Coronary artery (tissue), 2 donors: ENCODE data around the gene TMEM198.

Source experiments
- DNase-seq: peaks from one replicate; pipeline ENCODE4 v3.0.0-alpha.2; 2017; ENCODE audit warnings: low spot score
- H3K27ac ChIP-seq, 2 donors: fragments of 200-600 bp; sonication (generic); one replicate each; pipeline ENCODE4 v1.5.1; 2016 to 2019
- H3K4me3 ChIP-seq: fragments of 200-600 bp; sonication (generic); 2 replicates; pipeline ENCODE4 v1.5.1; 2016; ENCODE audit warnings: mild to moderate bottlenecking, moderate library complexity
- TF ChIP-seq, protein P1 (sequence below): fragments of 200-600 bp; sonication (generic); IDR thresholded peaks from one replicate; pipeline ENCODE4 v1.5.1; 2019; ENCODE audit warnings: antibody characterized with exemption

The TMEM198 gene

DNA sequence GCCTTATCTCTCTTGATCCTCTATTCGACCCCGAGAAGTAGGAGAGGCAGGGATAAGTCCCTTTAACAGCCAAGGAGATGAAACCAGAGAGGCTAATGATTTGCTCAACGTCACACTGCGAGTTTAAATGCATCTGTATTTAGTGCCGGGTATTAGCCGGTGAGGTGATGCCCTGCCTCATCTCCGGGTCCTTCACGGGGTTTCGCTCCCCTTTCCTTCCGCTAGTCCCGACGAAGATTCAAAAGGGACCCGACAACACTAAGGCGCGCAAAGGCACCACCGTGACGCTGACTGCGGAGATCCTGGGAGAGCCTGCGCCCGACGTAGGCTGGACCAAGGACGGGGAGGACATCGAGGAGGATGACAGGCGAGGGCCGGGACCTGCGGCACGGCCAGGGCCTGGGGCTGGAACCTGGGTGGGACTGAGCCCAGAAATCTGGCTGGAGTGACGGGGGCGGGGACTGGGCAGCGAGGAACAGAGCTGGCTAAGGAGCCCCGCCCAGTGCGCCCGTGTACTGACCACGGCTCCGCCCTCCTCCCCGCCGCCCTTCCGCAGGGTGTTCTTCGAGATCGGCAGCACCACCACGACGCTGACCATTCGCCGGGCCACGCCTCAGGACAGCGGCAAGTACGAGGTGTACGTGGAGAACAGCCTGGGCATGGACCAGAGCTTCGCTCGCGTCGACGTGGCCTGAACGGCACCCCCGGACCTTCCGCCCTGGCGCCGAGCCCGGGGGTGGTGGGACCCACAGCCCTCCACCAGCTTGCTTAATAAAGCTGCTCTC is 46.1 kb upstream of the TMEM198 start:
- peak; percentile 97 for DNase-seq
- H3K4me3 ChIP-seq = peak overlapping the region; percentile 79
- TF ChIP-seq, protein P1, sequence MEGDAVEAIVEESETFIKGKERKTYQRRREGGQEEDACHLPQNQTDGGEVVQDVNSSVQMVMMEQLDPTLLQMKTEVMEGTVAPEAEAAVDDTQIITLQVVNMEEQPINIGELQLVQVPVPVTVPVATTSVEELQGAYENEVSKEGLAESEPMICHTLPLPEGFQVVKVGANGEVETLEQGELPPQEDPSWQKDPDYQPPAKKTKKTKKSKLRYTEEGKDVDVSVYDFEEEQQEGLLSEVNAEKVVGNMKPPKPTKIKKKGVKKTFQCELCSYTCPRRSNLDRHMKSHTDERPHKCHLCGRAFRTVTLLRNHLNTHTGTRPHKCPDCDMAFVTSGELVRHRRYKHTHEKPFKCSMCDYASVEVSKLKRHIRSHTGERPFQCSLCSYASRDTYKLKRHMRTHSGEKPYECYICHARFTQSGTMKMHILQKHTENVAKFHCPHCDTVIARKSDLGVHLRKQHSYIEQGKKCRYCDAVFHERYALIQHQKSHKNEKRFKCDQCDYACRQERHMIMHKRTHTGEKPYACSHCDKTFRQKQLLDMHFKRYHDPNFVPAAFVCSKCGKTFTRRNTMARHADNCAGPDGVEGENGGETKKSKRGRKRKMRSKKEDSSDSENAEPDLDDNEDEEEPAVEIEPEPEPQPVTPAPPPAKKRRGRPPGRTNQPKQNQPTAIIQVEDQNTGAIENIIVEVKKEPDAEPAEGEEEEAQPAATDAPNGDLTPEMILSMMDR = no peak
- peak overlapping the region; percentile 95 to 98 for H3K27ac ChIP-seq

DNA sequence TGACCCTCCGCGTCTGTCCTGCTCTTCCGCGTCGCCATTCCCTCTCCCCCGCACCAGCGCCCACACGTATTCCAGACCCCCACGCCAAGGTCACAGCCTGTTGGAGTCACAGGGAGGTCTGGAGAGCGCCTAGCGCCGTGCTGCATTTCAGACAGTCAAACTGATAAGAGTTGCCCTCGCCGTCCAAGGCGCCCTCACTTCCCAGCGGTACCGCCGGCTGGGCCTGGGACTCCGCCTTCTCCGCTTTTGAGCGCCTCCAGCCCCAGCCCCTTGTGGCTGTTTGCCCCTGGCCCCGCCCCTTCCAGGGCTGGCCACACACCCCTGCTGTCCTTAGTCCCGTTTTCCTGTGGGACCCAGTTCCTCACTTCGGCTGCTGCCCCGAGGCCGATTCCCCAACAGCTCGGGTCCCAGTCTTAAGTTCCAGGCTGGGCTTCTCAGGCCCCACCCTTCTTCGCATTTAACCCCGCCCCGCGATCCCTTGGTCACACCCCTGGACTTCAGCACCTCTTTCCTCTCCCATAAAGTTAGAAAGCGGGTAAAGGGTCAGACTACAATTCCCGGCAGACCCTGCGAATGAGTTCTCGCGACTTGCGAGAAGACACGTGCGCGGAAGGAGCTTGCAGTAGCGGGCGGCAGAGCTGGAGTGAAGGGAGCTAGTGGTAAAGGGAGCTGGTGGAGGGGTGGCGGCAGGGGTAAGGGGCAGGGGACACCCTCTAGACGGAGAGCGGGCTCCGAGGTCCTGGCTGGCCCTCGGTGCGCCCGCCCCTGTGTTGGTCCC is 45.4 kb upstream of the TMEM198 start, which contains the start of gene GMPPA:
GMPPA (plus strand) TSS at position 612 of the 778 bp plus-strand sequence. CDS start 1,085 bp downstream, outside the sequence.
- Histone ChIP-seq H3K4me3 (peak within 1 kb of the TSS; percentile 79), H3K27ac (peak within 1 kb of the TSS; percentile 95 to 98)
- TF ChIP-seq, protein P1 = no peak
- peak; percentile 99 for DNase-seq

DNA sequence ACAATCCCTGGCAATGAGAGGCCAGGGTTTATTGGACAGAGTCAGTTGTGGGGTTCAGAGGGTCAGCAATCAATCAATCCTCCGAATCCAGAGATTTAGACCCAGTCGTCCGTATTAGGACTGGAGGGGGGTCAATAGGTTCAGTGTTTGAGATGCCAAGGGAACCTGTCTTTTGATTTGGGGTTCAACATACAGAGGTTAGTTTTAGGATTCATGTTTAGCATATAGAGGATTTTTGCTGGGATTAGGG is 44.8 kb upstream of the TMEM198 start:
- Histone ChIP-seq H3K27ac (peak overlapping the region; percentile 95 to 98), H3K4me3 (peak overlapping the region; percentile 79)
- TF ChIP-seq, protein P1 = no peak
- DNase-seq = no peak

DNA sequence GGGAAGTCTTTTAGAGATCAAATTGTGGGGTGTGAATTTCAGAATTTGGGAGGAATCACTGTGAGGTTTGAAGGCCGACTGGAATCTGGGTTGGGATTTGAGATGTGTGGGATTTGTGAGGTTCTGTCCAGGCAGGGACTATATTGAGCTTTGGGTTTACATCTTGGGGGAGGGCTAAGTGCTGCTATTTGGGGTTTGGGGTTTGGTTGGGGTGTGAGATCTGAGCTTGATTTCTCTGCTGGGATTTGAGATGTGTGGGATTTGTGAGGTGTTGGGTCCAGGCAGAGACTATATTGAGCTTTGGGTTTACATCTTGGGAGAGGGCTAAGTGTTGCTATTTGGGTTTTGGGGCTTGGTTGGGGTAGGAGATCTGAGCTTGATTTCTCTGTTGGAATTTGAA is 44.3 kb upstream of the TMEM198 start:
- peak overlapping the region; percentile 79 for H3K4me3 ChIP-seq
- TF ChIP-seq, protein P1 = no peak
- DNase-seq = no peak
- no peak overlapping the region for H3K27ac ChIP-seq

DNA sequence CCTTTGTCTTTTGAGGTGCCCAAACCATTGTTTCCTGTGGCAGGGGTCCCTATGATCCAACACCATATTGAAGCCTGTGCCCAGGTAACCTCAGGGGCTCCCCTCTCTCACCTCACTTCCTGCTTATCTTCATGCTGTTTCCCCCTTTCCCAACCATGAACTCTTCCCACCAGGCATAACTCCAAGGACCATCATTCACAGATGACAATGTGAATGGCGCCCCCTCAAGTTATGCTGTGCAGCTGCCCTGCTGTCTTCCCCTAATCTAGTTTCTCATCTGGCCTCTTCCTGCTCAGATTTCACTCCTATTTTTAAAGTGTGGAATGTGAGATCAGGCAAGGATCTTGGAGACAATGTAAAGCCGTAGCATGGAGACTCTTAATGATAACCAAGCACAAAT is 43.7 kb upstream of the TMEM198 start:
- DNase-seq = no peak
- TF ChIP-seq, protein P1 = no peak
- Histone ChIP-seq H3K27ac (no peak overlapping the region), H3K4me3 (no peak overlapping the region)

DNA sequence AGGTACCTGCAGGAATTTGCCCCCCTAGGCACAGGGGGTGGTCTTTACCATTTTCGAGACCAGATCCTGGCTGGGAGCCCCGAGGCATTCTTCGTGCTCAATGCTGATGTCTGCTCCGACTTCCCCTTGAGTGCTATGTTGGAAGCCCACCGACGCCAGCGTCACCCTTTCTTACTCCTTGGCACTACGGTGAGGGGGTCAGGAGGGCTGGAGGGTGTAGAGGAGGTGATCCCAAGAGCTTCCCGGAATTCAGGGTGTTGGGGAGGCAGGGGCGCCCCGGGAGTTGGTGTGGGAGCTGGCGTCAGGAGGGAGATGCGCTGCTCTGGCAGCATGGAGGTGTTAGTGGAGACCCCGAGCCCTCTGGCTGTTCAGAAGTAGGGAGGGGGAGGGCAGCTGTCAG is 42.0 kb upstream of the TMEM198 start:
- Histone ChIP-seq H3K4me3 (no peak overlapping the region), H3K27ac (no peak overlapping the region)
- DNase-seq = no peak
- TF ChIP-seq, protein P1 = no peak
